ENCODE results near the gene TRMT61A. TPM values are rescaled to one million over a fixed set of nuclear protein-coding genes. Genes with fewer than 3 reads are reported as not detected.

Gene TRMT61A
- total and polyA plus RNA-seq, 9 donors: 6.4 to 9.1 (median 7.8) TPM

DNA sequence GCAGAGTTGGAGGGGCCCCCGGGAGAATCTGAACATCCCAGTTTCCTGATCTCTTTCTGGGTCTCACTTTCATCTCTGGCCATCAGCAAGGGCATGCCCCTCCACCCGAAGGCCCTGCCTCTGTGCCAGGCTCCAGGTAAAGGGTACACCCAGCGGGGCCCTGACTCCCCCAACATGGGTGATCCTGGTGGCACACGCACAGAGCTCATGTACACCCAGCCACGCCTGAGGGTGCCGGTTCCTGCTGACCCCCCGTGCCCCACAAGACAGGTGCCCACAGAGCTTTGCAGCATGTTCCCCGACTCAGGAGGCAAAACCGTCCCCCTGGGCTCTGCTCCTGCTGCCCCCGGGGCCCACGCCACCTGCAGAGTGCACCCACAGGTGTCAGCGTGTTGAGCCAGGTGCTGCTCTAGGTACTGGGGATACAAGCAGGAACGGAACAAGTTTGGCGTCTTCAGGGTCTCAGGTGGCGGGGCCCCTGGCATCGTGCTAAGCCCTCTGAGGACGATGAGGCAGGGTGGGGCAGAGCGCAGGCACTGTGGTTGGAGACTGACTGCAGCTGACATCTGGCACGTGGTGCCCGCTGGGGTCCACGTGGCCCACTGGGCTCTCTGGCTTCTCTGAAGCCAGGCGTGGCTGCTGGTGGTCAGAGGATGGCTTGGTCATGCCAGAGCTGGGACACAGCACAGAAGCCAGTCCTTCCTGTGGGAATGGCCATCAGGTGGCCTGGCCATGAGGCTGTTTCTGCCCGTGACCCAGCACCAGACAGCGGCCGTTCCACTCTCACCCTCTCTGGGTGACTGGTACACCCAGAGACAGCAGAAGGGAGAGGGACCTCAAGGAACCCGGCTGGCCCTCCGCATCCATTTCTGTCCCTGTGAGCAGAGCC, 19.7 kb downstream of the TRMT61A start:
- Histone ChIP-seq H3K27me3 (ENCODE audit: control insufficient read depth, insufficient read depth, low read length) (no peaks in the 10 kb centered on the region), H3K36me3 (ENCODE audit: control insufficient read depth, insufficient read depth, low read length) (no peaks in the 10 kb centered on the region), H3K4me3 (ENCODE audit: low read length) (no peak overlapping the region), H3K4me1 (ENCODE audit: control insufficient read depth, insufficient read depth, low read length) (peaks cover 88% of the 10 kb centered on the region), H3K27ac (ENCODE audit: low read length) (no peak overlapping the region), H3K9me3 (replicated peaks; ENCODE audit: control insufficient read depth, low read depth, low read length) (no peaks in the 10 kb centered on the region)
- no peak for DNase-seq
- WGBS (ENCODE audit: insufficient coverage): 86% methylated on average over 26 of the region's 27 CpGs

DNA sequence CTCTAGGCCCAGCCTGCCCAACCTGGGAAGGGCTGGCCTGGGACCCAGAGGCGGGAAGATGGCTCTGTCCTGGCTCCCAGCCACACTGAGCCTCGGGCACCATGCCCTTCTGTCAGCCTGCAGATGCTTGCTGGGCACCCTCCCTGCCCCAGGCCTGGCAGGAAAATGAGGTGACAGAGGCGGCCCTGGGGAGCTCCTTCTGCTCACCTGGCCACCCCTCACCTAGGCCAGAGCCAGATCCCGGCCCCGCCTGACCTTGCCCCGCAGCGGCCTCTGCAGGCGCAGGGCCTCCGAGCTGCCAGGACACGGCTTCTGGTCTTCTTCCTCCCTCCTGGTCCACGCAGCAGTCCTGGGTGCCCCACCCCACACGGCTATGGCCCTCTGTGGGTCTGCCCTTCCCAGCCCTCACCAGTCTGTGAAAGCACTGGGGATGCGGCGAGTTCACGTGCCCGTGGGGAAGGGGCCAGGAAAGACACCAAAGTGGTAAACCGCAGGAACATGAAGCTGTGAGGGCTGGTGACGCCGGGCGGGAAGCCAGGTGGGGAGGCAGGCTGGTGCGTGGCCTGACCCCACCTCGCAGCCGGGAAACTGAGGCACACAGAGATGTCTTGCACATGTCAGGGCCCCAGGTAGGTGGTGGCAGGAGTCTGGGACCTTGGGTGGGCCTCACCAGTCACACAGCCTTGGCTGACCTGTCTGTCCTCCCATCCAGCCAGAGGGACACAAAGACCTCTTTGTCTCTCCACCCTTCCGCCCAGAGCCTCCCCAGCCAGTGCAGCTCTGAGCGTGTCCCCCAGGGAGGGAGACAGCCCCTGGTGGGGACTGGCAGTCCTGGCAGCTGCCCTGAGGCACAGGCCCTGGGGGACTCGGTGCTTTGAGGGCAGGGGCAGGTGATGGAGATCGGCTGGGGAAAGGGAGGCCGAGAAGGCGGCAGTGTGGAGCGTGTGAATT, 20.6 kb downstream of the TRMT61A start:
- Histone ChIP-seq H3K4me1 (ENCODE audit: control insufficient read depth, insufficient read depth, low read length) (peaks cover 87% of the 10 kb centered on the region), H3K27ac (ENCODE audit: low read length) (peak overlapping the region; percentile 65), H3K9me3 (replicated peaks; ENCODE audit: control insufficient read depth, low read depth, low read length) (no peaks in the 10 kb centered on the region), H3K36me3 (ENCODE audit: control insufficient read depth, insufficient read depth, low read length) (no peaks in the 10 kb centered on the region), H3K4me3 (ENCODE audit: low read length) (no peak overlapping the region), H3K27me3 (ENCODE audit: control insufficient read depth, insufficient read depth, low read length) (no peaks in the 10 kb centered on the region)
- no peak for DNase-seq
- 82% methylated on average over 19 of the region's 30 CpGs for WGBS (ENCODE audit: insufficient coverage)

DNA sequence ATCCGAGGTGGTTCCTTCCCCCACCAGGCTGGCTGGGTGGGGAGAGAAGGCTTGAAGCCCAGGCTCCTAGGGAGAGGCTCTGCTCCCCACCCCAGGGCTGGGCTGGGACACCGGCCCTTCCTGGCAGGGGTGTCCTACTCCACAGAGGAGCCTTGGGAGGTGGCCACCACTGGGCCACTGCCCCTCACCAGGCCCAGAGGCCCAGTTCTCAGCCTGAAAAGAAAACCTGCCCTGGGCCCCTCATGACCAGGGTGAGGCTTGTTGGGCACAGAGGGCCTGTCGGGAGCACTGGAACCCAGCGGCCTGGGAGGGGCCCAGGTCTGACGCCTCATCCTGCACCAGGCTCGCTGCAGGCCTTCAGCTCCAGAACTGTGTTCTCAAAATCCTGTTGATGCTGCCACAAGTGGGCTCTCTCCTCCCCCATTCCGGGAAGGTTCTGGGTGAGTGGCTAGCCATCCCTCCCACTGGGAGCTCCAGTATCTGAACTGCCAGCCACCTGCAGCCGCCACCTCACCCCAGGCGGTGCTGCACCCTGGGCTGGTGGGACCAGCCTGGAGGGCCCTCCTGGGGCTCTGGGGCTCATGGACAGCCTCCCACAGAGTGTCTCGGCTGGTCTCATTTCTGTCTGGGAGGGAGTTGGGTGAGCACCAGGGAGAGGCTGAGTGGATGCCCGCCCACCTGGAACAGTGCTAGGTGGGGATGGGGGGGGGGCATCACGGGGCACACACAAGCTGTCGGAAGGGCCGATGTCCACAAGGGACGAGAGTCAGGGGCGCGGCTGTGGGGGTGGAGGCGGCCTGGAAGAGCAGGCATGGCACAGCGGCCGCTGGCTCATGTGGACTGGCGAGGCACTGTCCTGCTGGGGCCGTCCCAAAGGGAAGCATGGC, 21.7 kb downstream of the TRMT61A start:
- WGBS (ENCODE audit: insufficient coverage): 63% methylated on average over 15 of the region's 22 CpGs
- H3K36me3 ChIP-seq (ENCODE audit: control insufficient read depth, insufficient read depth, low read length): no peaks in the 10 kb centered on the region
- peak overlapping the region; percentile 35 for H3K4me3 ChIP-seq (ENCODE audit: low read length)
- peak overlapping the region; percentile 85 for H3K27ac ChIP-seq (ENCODE audit: low read length)
- DNase-seq: peak; percentile 73
- peaks cover 84% of the 10 kb centered on the region for H3K4me1 ChIP-seq (ENCODE audit: control insufficient read depth, insufficient read depth, low read length)
- H3K27me3 ChIP-seq (ENCODE audit: control insufficient read depth, insufficient read depth, low read length): no peaks in the 10 kb centered on the region
- H3K9me3 ChIP-seq (replicated peaks; ENCODE audit: control insufficient read depth, low read depth, low read length): no peaks in the 10 kb centered on the region

DNA sequence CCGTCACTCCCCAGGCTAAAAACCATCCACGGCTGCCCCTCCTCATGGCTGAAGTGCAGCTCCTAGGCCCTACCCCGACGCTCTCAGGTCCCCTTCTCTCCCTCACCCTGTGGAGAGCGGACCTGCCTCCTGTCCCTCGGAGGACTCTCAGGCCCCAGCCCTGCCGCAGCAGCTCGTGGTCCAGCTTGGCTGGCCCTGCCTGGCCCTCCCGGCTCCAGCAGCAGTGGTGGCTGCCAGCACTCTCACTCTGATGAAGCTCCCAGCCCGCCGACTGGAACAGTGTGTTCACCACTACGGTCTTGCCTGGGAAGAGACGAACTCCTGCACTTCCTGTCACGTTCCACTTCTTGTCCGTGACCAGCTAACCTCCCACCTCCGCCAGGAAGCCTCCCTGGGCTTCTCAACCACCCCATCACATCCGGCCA, 22.4 kb downstream of the TRMT61A start:
- peak; percentile 89 for DNase-seq
- peak overlapping the region; percentile 85 for H3K27ac ChIP-seq (ENCODE audit: low read length)
- 43% methylated on average over 17 of the region's 17 CpGs for WGBS (ENCODE audit: insufficient coverage)
- H3K36me3 ChIP-seq (ENCODE audit: control insufficient read depth, insufficient read depth, low read length): no peaks in the 10 kb centered on the region
- H3K4me3 ChIP-seq (ENCODE audit: low read length): peak overlapping the region; percentile 35
- H3K9me3 ChIP-seq (replicated peaks; ENCODE audit: control insufficient read depth, low read depth, low read length): no peaks in the 10 kb centered on the region
- H3K4me1 ChIP-seq (ENCODE audit: control insufficient read depth, insufficient read depth, low read length): peaks cover 81% of the 10 kb centered on the region
- H3K27me3 ChIP-seq (ENCODE audit: control insufficient read depth, insufficient read depth, low read length): no peaks in the 10 kb centered on the region

- H3K9me3 ChIP-seq (replicated peaks; ENCODE audit: control insufficient read depth, low read depth, low read length): no peaks in the 10 kb centered on the region
- WGBS (ENCODE audit: insufficient coverage): 43% methylated on average over 9 of the region's 18 CpGs
- peaks cover 75% of the 10 kb centered on the region for H3K4me1 ChIP-seq (ENCODE audit: control insufficient read depth, insufficient read depth, low read length)
- peak; percentile 89 for DNase-seq
- no peaks in the 10 kb centered on the region for H3K27me3 ChIP-seq (ENCODE audit: control insufficient read depth, insufficient read depth, low read length)
- H3K27ac ChIP-seq (ENCODE audit: low read length): peak overlapping the region; percentile 85
- H3K36me3 ChIP-seq (ENCODE audit: control insufficient read depth, insufficient read depth, low read length): no peaks in the 10 kb centered on the region
- peak overlapping the region; percentile 35 for H3K4me3 ChIP-seq (ENCODE audit: low read length)
Measured at GRCh38 chr14:103552011-103552845, 23.2 kb downstream of the TRMT61A start.

GRCh38 chr14:103552846-103553210, 23.8 kb downstream of the TRMT61A start:
- H3K9me3 ChIP-seq (replicated peaks; ENCODE audit: control insufficient read depth, low read depth, low read length): no peaks in the 10 kb centered on the region
- no peaks in the 10 kb centered on the region for H3K27me3 ChIP-seq (ENCODE audit: control insufficient read depth, insufficient read depth, low read length)
- peak overlapping the region; percentile 85 for H3K27ac ChIP-seq (ENCODE audit: low read length)
- no peaks in the 10 kb centered on the region for H3K36me3 ChIP-seq (ENCODE audit: control insufficient read depth, insufficient read depth, low read length)
- WGBS (ENCODE audit: insufficient coverage): 80% methylated on average over 2 of the region's 11 CpGs
- H3K4me3 ChIP-seq (ENCODE audit: low read length): no peak overlapping the region
- no peak for DNase-seq
- H3K4me1 ChIP-seq (ENCODE audit: control insufficient read depth, insufficient read depth, low read length): peaks cover 76% of the 10 kb centered on the region

DNA sequence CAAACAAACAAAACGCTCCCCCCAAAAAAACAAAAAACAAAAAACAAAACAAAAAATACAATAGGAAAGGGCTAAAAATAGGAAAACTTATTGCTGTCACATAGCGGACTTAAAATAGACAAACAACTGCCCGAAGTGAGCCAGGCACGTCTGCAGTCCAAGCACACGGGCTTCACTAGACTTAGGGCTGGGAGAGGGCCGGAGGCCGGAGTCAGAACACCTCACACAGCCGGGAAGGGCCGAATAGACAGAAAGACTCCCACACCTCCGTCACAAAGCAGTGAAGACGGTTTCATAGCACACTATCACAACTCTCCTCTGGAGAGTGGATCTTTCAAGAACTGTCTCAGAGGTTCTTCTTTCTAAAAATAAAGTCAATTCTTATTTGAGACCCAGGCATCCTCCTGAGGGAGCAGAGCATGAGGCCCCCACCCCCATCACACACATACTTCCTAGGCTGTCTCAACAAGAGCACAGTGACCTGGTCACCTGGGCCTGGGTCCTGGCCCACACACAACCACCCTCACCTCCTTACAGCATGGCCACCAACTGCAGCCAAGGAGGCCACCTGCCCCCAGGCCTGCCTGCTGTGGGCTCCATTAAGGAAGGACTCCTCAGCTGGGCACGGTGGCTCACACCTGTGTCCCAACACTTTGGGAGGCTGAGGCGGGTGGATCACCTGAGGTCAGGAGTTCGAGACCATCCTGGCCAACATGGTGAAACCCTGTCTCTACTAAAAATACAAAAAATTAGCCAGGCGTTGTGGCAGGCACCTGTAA, 26.8 kb downstream of the TRMT61A start:
- Histone ChIP-seq H3K9me3 (replicated peaks; ENCODE audit: control insufficient read depth, low read depth, low read length) (no peaks in the 10 kb centered on the region), H3K4me3 (ENCODE audit: low read length) (no peak overlapping the region), H3K36me3 (ENCODE audit: control insufficient read depth, insufficient read depth, low read length) (peaks cover 15% of the 10 kb centered on the region), H3K4me1 (ENCODE audit: control insufficient read depth, insufficient read depth, low read length) (peaks cover 69% of the 10 kb centered on the region), H3K27ac (ENCODE audit: low read length) (peak overlapping the region; percentile 67), H3K27me3 (ENCODE audit: control insufficient read depth, insufficient read depth, low read length) (no peaks in the 10 kb centered on the region)
- no peak for DNase-seq
- WGBS (ENCODE audit: insufficient coverage): 82% methylated on average over 2 of the region's 15 CpGs

DNA sequence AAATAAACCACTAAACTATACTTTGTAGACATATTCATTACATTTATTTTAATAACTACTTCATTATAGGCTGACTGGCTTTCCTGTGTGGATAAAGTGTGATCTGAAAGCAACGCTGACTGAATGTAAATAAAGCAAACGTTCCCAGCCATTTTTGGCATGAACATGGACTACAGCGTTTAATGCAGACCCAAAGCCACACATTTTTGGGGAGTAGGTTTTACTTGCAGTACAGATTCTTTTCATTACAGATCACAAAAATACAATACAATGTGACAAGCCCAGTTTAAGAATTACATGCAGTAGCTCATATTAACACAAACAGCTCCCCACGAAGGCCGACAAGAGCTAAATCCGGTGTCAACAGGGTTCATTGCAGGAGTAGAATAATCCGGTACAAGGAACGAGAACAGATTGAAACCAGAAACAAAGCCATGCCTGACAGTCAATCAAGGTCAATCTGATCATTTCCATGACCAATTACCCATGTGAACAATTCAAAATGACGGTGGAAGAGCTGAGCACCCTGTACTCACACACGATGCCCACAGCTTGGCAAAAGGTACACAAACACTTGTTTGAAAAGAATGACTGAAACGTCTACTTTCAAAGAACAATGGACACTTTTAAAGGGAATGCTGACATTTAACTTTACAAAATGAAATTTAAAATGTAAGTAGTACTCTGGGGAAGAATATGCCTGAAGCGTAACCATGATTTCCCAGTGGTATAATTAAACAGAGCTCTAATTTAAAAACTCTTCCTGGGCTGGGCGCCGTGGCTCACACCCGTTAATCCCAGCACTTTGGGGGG, 28.2 kb downstream of the TRMT61A start:
- Histone ChIP-seq H3K9me3 (replicated peaks; ENCODE audit: control insufficient read depth, low read depth, low read length) (no peaks in the 10 kb centered on the region), H3K27ac (ENCODE audit: low read length) (no peak overlapping the region), H3K36me3 (ENCODE audit: control insufficient read depth, insufficient read depth, low read length) (peaks cover 16% of the 10 kb centered on the region), H3K27me3 (ENCODE audit: control insufficient read depth, insufficient read depth, low read length) (no peaks in the 10 kb centered on the region), H3K4me1 (ENCODE audit: control insufficient read depth, insufficient read depth, low read length) (peaks cover 65% of the 10 kb centered on the region), H3K4me3 (ENCODE audit: low read length) (no peak overlapping the region)
- no peak for DNase-seq
- WGBS (ENCODE audit: insufficient coverage): 87% methylated on average over 6 of the region's 15 CpGs
